C4-2B (cell line): ENCODE data around the gene JARID2.

ENCODE experiments used
- ZFX ChIP-seq: fragments of 450-650 bp; IDR thresholded peaks from 2 replicates; pipeline ENCODE4 v1.6.1; 2017
- TF ChIP-seq, protein P1 (sequence below): fragments of 450-650 bp; conservative IDR thresholded peaks from 2 replicates; pipeline ENCODE4 v1.5.1; 2017; ENCODE audit warnings: mild to moderate bottlenecking

GRCh38 chr6:15364401-15365037 is 118.7 kb downstream of the JARID2 start:
- TF ChIP-seq, protein P1, sequence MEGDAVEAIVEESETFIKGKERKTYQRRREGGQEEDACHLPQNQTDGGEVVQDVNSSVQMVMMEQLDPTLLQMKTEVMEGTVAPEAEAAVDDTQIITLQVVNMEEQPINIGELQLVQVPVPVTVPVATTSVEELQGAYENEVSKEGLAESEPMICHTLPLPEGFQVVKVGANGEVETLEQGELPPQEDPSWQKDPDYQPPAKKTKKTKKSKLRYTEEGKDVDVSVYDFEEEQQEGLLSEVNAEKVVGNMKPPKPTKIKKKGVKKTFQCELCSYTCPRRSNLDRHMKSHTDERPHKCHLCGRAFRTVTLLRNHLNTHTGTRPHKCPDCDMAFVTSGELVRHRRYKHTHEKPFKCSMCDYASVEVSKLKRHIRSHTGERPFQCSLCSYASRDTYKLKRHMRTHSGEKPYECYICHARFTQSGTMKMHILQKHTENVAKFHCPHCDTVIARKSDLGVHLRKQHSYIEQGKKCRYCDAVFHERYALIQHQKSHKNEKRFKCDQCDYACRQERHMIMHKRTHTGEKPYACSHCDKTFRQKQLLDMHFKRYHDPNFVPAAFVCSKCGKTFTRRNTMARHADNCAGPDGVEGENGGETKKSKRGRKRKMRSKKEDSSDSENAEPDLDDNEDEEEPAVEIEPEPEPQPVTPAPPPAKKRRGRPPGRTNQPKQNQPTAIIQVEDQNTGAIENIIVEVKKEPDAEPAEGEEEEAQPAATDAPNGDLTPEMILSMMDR = no peak
- TF ChIP-seq ZFX = no peak
